MM.1S (cell line): ENCODE measurements around the gene EXOSC7.

ENCODE experiments used
- DNase-seq: peaks from one replicate; pipeline ENCODE4 v3.0.0-alpha.2; 2015
- H2AFZ ChIP-seq: fragments of 300-600 bp; sonication (generic); 2 replicates; pipeline ENCODE4 v1.6.0; 2016; ENCODE audit warnings: antibody characterized with exemption, low read length
- H3F3A ChIP-seq: fragments of 300-600 bp; sonication (generic); 2 replicates; pipeline ENCODE4 v1.6.1; 2016; ENCODE audit warnings: mild to moderate bottlenecking, antibody characterized with exemption, low read length, moderate library complexity, mixed read lengths; ENCODE audit not compliant: insufficient read depth
- H3K27ac ChIP-seq: fragments of 300-600 bp; sonication (generic); 2 replicates; pipeline ENCODE4 v1.5.1; 2016; ENCODE audit warnings: mild to moderate bottlenecking, low read length
- H3K27me3 ChIP-seq: fragments of 300-600 bp; sonication (generic); replicated peaks from 2 replicates; pipeline ENCODE4 v1.6.0; 2016; ENCODE audit warnings: low read length; ENCODE audit not compliant: insufficient read depth
- H3K36me3 ChIP-seq: fragments of 300-600 bp; sonication (generic); replicated peaks from 2 replicates; pipeline ENCODE4 v1.6.1; 2016; ENCODE audit warnings: mild to moderate bottlenecking, low read length, mixed read lengths; ENCODE audit not compliant: insufficient read depth
- H3K4me1 ChIP-seq: fragments of 300-600 bp; sonication (generic); 2 replicates; pipeline ENCODE4 v1.6.1; 2016; ENCODE audit warnings: low read length, mixed read lengths
- H3K4me2 ChIP-seq: fragments of 300-600 bp; sonication (generic); 2 replicates; pipeline ENCODE4 v1.6.0; 2016; ENCODE audit warnings: low read depth, low read length
- H3K4me3 ChIP-seq: fragments of 300-600 bp; sonication (generic); 2 replicates; pipeline ENCODE4 v1.5.1; 2016; ENCODE audit warnings: low read length, mixed read lengths
- H3K79me2 ChIP-seq: fragments of 300-600 bp; sonication (generic); 2 replicates; pipeline ENCODE4 v1.6.1; 2016; ENCODE audit warnings: mixed run types, low read length, mixed read lengths
- H3K9ac ChIP-seq: fragments of 300-600 bp; sonication (generic); 2 replicates; pipeline ENCODE4 v1.6.1; 2016; ENCODE audit warnings: low read length, mixed read lengths
- H3K9me2 ChIP-seq: fragments of 300-600 bp; sonication (generic); replicated peaks from 2 replicates; pipeline ENCODE4 v1.6.1; 2016; ENCODE audit warnings: mild to moderate bottlenecking, low read length, mixed read lengths; ENCODE audit not compliant: insufficient read depth
- H3K9me3 ChIP-seq: fragments of 300-600 bp; sonication (generic); replicated peaks from 2 replicates; pipeline ENCODE4 v1.6.1; 2016; ENCODE audit warnings: mild to moderate bottlenecking, low read length, mixed read lengths; ENCODE audit not compliant: insufficient read depth
- H4K20me1 ChIP-seq: fragments of 300-600 bp; sonication (generic); 2 replicates; pipeline ENCODE4 v1.6.1; 2016; ENCODE audit warnings: mild to moderate bottlenecking, low read length, moderate library complexity, mixed read lengths; ENCODE audit not compliant: insufficient read depth
- CTCF ChIP-seq: fragments of 300-600 bp; sonication (generic); IDR thresholded peaks from 2 replicates; pipeline ENCODE4 v1.5.1; 2016; ENCODE audit warnings: antibody characterized with exemption, low read length, mixed read lengths
- EZH2 ChIP-seq: fragments of 300-600 bp; sonication (generic); optimal IDR thresholded peaks from 2 replicates; pipeline ENCODE3; 2017; ENCODE audit warnings: low read depth, mild to moderate bottlenecking, antibody characterized with exemption, low read length, mixed read lengths
- EZH2phosphoT487 ChIP-seq: fragments of 300-600 bp; sonication (generic); IDR thresholded peaks from 2 replicates; pipeline ENCODE4 v1.6.1; 2018; ENCODE audit warnings: antibody characterized with exemption, low read length

Gene EXOSC7

DNA sequence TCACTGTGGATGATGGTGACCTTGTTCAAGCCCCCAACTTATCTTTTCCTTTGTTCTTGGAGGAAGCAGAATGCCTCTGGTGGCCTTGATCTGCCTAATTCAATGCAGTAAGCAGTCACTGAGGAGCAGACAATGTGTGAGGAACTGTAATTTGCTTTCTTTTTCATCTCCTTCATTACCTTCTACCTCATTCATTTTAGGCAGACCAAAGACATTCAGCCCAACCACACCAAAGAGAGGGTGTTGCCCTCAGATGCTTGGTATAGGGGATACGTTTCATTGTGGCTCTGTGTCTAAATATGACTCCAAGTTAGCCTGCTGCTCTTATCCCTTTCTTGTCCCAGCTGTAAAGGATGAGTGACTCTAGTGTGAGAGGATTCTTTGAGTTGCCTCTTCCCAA is 15.3 kb downstream of the EXOSC7 start:
- Histone ChIP-seq H3F3A (no peaks in the 10 kb centered on the region), H3K27ac (no peak overlapping the region), H3K27me3 (no peaks in the 10 kb centered on the region), H3K9me3 (no peaks in the 10 kb centered on the region), H3K4me1 (no peaks in the 10 kb centered on the region), H3K9ac (no peak overlapping the region), H3K9me2 (no peaks in the 10 kb centered on the region), H2AFZ (no peak overlapping the region), H3K4me3 (no peak overlapping the region), H3K79me2 (peaks cover 49% of the 10 kb centered on the region), H3K36me3 (peaks cover 7% of the 10 kb centered on the region), H3K4me2 (no peak overlapping the region), H4K20me1 (no peaks in the 10 kb centered on the region)
- DNase-seq: no peak
- TF ChIP-seq EZH2 (no peak), EZH2phosphoT487 (no peak)

GRCh38 chr3:44992555-44993470 is 16.8 kb downstream of the EXOSC7 start:
- no peaks in the 10 kb centered on the region for H3K27me3 ChIP-seq
- TF ChIP-seq EZH2phosphoT487: no peak
- peak; percentile 88 for TF ChIP-seq CTCF
- TF ChIP-seq EZH2: no peak
- peaks cover 34% of the 10 kb centered on the region for H3K79me2 ChIP-seq
- no peaks in the 10 kb centered on the region for H3F3A ChIP-seq
- H3K27ac ChIP-seq: no peak overlapping the region
- no peak overlapping the region for H3K9ac ChIP-seq
- no peak for DNase-seq
- H4K20me1 ChIP-seq: no peaks in the 10 kb centered on the region
- no peak overlapping the region for H3K4me3 ChIP-seq
- H2AFZ ChIP-seq: no peak overlapping the region
- H3K4me2 ChIP-seq: no peak overlapping the region
- no peaks in the 10 kb centered on the region for H3K9me3 ChIP-seq
- H3K9me2 ChIP-seq: no peaks in the 10 kb centered on the region
- peaks cover 11% of the 10 kb centered on the region for H3K36me3 ChIP-seq
- H3K4me1 ChIP-seq: no peaks in the 10 kb centered on the region

- H3K27ac ChIP-seq: no peak overlapping the region
- TF ChIP-seq EZH2phosphoT487: no peak
- TF ChIP-seq EZH2: no peak
- TF ChIP-seq CTCF: no peak
- H3F3A ChIP-seq: no peaks in the 10 kb centered on the region
- no peaks in the 10 kb centered on the region for H3K9me3 ChIP-seq
- H3K4me1 ChIP-seq: no peaks in the 10 kb centered on the region
- H4K20me1 ChIP-seq: no peaks in the 10 kb centered on the region
- no peak overlapping the region for H3K4me3 ChIP-seq
- no peak overlapping the region for H2AFZ ChIP-seq
- peaks cover 15% of the 10 kb centered on the region for H3K36me3 ChIP-seq
- H3K9me2 ChIP-seq: no peaks in the 10 kb centered on the region
- peaks cover 27% of the 10 kb centered on the region for H3K79me2 ChIP-seq
- no peaks in the 10 kb centered on the region for H3K27me3 ChIP-seq
- no peak for DNase-seq
- H3K9ac ChIP-seq: no peak overlapping the region
- H3K4me2 ChIP-seq: no peak overlapping the region
Observed at GRCh38 chr3:44993471-44994205, 17.6 kb downstream of the EXOSC7 start.
